Measurements from ENCODE around the gene CHIA.

DNA sequence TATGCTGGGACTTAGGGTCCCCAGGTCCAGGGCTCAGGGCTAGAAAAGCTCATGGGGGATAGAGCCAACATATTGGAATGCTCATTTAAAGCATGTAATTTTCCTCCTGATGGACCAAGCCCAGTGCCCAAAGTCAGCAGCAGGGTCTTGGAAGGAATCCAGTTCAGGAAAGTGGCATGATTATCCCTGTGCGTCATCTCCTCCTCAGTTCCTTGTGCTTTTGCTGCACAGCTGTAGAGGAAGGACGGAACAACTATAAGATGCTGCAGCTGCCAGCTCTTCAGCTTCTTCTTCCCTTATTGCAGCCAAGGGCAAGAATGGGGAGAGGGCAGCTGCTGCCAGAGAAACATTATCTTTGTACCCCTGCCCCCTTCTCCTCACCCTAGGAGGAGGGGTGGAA, 78.5 kb downstream of the CHIA start:
- no peak for TF ChIP-seq KDM1A (CRISPR knock-in tag; IDR thresholded peaks at IDR 0.05)
- TF ChIP-seq ZKSCAN5 (CRISPR knock-in tag; IDR thresholded peaks at IDR 0.05): no peak
- TF ChIP-seq, protein P1, sequence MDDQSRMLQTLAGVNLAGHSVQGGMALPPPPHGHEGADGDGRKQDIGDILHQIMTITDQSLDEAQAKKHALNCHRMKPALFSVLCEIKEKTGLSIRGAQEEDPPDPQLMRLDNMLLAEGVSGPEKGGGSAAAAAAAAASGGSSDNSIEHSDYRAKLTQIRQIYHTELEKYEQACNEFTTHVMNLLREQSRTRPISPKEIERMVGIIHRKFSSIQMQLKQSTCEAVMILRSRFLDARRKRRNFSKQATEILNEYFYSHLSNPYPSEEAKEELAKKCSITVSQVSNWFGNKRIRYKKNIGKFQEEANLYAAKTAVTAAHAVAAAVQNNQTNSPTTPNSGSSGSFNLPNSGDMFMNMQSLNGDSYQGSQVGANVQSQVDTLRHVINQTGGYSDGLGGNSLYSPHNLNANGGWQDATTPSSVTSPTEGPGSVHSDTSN (CRISPR knock-in tag; IDR thresholded peaks at IDR 0.05; ENCODE audit: borderline replicate concordance): no peak
- no peak for TF ChIP-seq XRCC5 (optimal IDR thresholded peaks at IDR 0.05; ENCODE audit: low read length)
- no peak for TF ChIP-seq POLR2A (IDR thresholded peaks at IDR 0.05; ENCODE audit: insufficient read depth in 1 of 2, low read depth in 2 of 2, low read length in 2 of 2)
- TF ChIP-seq NR2F6 (IDR thresholded peaks at IDR 0.05): no peak
- TF ChIP-seq NR2F6 (CRISPR knock-in tag; IDR thresholded peaks at IDR 0.05): no peak
- TF ChIP-seq ZNF616 (CRISPR knock-in tag; IDR thresholded peaks at IDR 0.05; ENCODE audit: low read depth): no peak
- TF ChIP-seq, protein P2, sequence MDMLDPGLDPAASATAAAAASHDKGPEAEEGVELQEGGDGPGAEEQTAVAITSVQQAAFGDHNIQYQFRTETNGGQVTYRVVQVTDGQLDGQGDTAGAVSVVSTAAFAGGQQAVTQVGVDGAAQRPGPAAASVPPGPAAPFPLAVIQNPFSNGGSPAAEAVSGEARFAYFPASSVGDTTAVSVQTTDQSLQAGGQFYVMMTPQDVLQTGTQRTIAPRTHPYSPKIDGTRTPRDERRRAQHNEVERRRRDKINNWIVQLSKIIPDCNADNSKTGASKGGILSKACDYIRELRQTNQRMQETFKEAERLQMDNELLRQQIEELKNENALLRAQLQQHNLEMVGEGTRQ (IDR thresholded peaks at IDR 0.05; ENCODE audit: low read depth, low read length): no peak
- TF ChIP-seq, protein P2 (CRISPR knock-in tag; IDR thresholded peaks at IDR 0.05; ENCODE audit: borderline replicate concordance): no peak

Measured in HepG2 (cell line).